GM18519 (cell line): ENCODE results near the gene CHST13.

ENCODE experiments used
- ATAC-seq: cut with Tn5 transposase; IDR thresholded peaks from one replicate; pipeline ENCODE4 v1.9.1; 2021; ENCODE audit warnings: mild to moderate bottlenecking, moderate library complexity; ENCODE audit not compliant: unreplicated experiment, low FRiP score

Gene CHST13, protein sequence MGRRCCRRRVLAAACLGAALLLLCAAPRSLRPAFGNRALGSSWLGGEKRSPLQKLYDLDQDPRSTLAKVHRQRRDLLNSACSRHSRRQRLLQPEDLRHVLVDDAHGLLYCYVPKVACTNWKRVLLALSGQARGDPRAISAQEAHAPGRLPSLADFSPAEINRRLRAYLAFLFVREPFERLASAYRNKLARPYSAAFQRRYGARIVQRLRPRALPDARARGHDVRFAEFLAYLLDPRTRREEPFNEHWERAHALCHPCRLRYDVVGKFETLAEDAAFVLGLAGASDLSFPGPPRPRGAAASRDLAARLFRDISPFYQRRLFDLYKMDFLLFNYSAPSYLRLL

DNA sequence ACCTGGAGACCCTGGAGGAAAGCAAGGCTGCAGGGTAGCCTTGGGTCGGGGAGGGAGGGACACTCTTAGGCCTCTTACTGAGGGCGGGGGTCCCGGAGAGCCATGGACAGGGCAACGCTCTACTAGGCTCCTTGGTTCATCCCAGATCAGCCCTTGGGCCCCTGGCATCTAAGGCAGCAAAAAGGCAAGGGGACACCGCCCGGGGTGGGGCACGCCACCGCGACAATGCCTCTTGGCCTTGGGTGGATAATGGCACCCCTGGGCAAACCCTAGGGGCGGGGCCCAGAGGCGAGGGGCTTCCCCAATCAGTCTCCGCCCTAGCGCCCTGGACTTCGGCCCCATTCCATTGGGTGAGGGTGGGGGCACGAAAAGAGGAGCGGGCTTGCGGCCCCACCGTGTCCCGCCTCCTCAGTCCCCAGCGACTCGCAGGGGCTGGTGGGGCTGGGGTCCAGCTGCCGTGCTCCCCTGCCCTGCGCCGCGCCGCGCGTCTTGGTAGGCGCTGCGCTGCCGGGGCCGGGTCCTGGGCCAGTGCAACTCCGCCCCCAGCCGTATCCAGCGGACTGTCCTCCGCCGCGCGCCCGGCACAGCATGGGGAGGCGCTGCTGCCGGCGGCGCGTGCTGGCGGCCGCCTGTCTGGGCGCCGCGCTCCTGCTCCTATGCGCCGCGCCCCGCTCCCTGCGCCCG, at the start of gene CHST13:
CHST13 (plus strand) TSS at position 411 of the 684 bp plus-strand sequence; CDS start at position 589, 178 bp downstream.
- no peak for ATAC-seq

DNA sequence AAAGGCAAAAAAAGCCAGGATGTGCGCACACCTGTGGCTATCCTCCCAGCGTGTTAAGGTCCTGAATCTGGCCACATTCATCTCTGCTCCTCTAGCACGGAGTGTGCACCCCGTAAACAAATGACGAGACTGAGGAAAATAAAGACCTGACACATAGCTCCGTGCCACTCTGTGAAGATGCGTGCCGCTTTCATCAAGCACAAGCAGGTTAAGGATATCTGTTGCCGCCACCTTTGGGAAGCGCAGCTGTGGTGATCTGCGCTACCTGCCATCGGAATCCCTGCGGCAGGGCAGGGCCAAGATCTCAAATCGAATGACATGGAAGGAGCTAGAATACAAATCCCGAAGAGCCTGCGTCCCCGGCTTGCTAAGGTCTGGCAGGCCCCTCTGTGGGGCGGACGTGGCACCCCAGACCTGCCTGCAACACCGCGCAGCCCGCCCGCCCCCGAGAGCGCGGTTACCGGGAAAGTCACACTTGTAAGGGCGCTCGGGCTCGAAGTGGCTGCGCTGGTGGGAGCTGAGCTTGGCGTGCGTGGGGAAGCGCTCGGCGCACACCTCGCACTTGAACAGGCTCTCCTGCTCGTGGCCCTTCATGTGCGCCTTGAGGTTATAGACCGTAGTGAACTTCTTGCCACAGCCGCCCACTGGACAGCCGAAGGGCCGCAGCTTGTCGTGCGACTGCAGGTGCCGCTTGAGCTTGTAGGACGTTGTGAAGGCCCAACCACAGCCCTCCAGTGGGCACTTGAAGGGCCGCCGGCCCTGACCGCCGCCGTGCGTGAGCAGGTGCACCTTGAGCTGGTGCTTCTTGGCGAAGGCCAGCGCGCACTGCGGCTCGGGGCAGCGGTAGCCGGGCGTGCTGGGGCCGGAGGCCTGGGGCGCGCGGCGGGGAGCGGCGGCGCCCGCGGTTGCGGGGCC, 49.2 kb upstream of the CHST13 start:
- peak; percentile 1 for ATAC-seq

DNA sequence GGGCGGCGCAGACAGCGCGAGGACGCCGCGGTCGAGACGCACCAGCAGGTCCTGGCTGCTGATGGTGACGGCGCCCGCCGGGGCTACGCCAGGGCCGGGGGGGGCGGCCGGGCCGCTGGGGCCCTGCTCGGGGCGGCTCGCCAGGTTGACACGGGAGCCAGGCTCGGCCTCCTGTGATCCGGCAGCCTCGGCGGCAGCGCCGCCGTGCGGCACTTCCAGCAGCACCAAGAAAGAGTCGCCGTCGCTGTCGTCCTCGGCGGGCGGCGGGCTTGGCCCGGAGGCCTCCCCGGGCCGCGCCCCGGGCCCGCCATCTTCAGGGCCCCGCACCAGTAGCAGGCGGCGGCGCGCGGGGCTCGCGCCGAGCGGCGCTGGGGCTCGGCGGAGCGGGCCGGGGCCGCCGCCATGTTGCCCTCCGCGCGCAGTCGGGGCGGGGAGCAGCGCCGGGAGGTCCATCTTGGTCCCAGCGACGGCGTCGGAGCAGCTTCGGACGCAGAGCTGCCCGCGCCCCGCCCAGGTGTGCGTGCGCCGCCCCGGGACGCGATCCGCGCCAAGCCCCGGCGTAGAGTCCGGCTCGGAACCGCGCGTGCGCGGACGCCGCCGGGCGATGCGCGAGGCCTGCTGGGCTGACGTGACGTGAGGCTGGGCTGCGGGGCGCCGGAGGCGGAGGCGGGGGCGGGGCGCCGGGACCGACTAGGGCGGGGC, 48.4 kb upstream of the CHST13 start, which contains the start of gene ZXDC:
ZXDC (minus strand) TSS at position 479 of the 702 bp plus-strand sequence; CDS start at position 453, 26 bp downstream.
- ATAC-seq: peak; percentile 71

DNA sequence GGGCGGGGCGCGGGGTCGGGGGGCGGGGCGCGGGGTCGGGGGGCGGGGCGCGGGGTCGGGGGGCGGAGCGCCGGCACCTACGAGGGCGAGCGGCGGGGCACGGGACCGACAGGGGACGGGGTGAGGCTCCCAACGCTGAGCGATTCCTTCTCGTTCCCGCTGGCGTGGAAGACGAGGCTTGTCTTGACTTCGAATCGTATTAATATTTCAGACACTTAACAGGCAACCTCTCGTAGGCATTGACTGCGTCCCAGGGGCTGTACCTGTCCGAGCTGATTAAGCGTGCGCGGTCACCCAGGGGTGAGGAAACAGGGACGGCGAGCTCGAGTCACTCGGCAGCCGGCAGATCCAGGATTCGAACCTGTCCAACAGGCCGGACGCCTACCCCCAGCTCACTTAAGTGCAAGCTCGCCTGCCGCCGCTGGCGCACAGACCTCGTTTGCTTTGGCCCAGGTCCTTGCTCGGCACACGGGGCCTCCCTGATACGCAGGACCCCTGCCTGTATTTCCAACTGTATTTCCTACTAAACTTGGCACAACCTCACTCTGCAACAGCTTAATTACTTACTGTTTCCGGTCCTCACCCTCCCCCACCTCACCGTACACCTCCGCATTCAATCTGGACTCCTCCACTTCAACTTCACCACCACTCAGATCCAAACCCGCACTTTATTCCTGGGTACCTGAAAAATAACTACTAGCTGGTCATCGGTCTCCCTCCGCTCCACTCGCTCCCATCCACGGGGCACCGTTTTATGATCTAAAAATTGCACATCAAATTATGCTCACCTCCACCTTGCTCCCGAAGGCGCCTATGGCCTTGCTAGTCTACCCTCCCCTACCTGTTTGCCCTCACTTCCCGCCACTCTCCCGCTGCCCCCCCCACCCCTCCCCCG, 47.5 kb upstream of the CHST13 start:
- peak; percentile 8 for ATAC-seq

DNA sequence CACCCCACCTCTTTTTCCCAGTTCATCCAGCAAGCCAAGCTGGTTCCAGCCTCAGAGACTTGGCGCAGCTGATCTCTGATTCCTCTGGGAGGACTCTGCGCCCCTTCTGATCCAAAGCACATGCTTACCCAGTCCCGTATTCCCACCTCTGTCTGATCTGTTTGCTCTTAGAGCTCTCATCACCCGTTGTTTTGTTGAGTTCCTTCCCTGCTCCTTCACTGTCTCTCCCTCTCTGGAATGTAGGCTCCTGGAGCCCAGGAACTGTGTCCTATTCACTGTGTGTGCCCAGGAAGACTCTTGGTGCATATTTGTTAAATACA, 46.9 kb upstream of the CHST13 start:
- ATAC-seq: no peak

DNA sequence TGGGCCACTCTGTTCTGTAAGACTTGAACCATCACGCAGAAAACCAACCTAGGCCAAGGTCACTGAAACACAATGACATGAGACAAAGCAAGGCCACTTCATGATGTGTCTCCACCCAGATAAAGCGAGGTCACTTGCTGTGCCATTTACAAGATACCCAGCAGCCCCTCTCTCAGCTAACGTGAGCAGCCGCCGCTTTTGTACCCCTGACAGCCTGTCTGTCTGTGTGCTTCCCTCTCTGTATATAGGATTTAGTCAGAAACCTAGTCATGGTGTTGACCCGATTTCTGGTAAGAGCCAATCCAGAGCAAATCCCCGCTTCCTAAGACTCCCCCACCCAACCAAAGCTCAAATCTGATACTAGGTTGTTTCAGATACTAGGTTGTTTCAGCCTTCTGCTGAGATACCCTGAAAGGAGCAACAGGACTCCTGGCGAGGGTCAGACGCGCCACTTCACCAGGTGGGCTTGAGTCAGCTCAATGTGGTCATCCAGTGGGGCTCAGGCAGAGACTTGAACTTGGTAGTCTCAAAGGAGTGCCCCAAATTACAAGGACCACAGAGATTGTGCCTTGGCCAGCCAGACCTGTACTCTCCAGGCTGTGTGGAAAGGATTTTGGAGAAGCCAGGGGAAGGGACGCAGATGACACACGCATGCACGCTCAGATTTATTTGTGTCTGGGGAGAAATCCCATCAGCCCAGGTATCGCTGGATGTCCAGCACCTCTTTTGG, 45.2 kb upstream of the CHST13 start:
- no peak for ATAC-seq

DNA sequence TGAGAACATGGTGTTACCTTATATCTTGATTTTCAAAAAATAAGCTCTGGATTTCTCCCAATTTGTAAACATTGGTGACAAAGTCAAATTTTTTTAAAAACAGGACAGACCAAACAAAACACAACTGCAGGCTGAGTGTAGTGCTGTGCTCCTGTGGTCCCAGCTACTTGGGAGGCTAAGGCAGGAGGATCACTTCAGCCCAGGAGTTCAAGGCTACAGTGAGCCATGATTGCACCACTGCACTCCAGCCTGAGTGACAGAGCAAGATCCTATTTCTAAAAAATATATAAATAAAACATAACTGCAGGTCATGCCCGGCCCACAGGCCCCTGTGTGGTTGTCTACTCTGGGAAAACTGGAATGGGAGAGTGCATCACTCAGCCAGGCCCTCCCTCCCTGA, 44.3 kb upstream of the CHST13 start:
- no peak for ATAC-seq

DNA sequence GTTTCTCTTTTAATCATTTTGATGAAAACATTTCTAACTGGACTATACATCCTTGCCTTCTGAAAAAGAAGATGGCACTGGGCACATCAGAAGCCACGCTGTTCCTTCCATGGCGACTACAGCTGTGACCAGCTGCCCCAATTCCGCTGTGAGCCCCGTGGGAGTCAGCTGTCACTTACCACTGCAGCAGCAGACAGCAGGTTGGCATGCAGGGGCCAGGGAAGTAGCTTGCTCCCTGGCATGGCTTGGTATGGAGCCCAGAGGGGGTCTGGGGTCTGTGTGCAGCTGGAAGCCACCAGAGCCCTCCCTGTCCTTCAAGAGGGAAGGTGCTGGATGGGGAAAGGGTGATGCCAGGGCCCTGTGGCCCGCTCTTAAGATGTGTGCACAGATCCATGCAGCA, 43.7 kb upstream of the CHST13 start:
- ATAC-seq: no peak

DNA sequence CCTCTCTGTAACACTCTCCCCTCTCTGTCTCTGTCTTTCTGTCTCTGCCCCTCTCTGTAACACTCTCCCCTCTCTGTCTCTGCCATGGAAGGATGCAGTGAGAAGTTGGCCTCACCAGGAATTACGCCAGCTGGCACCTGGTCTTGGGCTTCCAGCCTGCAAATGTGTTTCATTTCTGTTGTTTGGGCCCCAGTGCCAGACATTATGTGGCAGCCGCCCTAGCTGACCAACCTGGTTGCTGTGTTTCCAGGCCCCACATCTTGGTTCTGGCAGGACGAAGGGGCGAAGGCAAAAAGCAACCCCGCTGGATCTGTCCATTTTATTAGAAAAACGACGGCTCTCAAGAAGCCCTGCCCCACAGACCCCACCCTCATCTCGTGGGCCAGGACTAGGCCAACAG, 43.1 kb upstream of the CHST13 start:
- ATAC-seq: no peak

DNA sequence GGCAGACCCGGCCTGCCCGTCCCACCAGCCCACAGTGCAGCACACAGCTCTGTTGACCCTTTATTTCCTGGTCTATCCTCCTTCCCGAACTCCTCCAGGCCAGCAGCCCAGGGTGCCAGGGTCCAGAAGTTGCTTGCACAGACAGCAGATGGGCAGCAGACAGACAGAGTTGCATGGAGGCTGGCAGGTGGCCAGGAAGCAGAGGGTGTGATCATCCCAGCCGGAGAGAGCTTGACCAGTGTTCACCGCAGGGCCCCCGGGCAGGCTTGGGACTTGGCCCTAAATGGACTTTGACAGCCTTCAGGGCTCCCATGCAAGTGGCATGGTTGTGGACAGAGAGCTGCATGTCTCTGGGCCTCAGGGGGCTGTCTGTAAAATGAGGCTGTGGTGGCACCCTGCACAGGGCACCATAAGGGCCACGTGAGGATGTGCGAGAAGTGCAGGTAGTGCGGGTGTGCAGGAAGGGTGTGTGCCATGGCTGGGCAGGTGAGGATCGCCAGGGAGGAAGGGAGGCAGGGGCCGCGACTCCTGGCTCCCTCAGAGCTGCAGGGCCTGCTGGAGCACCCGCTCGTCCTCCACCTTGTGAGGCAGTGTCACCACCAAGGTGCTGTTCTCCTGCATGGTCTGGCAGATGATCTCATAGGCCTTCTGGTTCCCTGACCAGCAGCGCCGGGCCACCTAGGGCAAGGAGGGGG, 42.0 kb upstream of the CHST13 start:
- no peak for ATAC-seq

DNA sequence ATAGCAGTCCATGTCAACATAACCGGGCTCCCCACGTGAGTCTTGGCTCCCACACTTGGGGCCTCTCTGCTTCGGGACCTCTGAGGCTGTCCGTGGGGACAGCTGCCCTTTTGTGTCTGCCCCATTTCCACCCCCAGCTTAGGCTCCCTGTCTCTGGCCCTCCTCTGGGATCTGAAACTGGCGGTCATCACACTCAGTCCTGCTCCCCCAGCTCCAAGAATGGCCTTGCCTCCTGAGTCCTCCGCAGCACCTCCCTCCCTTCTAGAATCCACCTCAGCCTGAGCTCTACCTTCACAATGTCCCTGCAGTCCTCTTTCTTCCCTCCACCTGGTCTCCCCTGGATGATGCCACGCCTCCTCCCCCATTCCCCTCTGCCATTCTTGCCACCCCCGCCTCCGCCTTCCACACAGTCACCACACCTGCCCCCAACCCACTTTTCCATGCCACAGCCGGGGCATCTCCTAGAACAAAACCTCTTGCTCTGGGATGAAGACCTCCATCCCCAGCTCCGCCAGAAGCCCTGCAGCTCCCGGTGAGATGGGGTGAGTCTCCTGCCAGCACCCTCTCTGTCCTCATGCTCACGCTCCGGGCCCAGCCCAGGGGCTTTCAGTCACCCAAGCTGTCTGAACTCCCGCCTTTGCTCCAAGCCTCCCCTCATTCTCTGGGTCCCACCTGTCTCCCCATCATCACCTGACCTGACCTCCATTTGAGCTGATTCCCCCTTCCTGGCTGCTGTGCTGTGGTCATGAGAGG, 41.3 kb upstream of the CHST13 start:
- ATAC-seq: no peak

DNA sequence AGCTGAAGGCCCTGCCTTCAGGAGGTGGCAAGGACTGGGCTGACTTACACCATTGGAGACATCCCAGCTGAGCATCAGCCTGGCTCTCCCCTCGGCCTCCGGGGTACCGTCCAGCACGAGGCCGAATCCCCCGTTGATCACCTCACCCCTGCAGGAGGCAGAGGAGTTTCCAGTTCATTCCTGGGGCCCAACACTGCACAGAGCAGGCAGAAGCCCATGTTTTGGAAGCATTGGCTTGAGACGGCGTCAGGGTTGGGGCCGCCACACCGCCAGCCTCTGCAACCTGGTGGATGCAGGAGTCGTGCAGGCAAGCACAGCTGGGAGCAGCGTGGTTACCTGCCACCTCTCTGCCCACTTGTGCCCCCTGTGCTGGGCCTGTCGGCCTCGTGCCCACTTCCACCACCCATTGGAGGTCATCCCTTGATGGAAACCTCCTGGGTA, 40.6 kb upstream of the CHST13 start:
- no peak for ATAC-seq

DNA sequence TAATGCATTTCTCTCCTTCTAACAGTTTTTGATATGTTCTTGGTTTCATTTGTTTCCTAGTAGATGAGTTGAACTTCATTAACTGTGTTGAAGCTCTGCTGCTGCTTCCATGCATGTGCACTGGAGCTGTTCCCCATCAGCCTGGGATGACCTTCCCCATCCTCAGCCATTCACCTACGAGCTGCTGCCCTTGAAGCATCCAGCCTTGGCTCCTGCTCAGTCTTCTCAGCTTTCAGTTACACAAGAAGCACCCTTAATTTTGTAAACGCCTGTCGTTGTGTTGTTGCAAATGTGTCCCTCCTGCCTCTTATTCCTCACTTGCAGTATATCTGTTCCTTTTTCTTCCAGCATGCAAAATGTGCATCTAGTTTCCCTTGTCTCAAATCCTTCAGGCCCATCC, 39.8 kb upstream of the CHST13 start:
- no peak for ATAC-seq

DNA sequence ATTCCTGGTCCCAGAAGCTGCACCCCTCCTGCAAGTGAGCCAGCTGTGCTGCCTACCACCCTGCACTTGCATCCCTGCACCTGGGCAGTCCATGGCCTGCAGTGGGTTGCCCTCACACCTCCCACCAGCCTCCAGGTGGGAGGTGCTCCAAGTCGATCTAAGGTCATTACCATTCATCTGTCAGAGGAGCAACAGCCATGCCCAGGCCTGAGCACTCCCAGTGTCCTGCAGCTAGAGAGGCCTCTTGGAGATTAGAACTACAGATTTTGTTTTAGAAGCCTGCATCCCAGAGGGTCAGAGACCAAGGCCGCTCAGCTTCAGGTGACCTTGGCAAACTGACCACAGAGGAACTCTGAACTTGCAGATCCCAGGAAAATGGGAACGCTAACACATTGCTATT, 39.3 kb upstream of the CHST13 start:
- ATAC-seq: no peak

DNA sequence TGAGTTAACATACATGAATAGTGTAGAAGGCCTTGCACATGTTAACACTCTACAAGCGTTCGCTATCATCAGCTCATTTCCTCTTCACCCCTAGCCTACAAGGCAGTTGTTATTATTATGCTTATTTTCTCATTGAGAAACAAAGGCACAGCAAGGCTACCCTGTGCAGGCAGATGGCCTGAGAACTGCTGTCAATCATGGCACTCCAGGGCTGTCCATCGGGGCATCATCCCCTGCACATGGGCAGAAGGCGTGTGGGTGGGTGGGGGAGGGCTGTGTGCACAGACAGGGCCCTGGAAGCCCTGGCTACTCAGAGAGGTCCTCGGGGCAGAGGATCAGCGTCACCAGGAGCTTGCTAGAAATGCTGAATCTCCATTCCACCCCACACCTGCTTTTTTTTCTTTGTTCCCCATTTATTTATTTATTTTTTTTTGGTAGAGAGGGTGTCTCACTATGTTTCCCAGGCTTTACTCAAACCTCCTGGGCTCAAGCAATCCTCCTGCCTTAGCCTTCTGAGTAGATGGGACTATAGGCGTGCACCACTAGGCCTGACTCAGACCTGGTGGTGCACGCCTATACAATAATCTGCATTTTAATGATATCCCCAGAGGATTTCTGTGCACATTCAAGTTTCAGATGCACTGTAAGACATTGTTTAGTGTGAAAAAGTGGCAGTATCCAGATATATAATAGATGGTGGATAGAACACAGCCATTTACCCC, 38.6 kb upstream of the CHST13 start:
- no peak for ATAC-seq

DNA sequence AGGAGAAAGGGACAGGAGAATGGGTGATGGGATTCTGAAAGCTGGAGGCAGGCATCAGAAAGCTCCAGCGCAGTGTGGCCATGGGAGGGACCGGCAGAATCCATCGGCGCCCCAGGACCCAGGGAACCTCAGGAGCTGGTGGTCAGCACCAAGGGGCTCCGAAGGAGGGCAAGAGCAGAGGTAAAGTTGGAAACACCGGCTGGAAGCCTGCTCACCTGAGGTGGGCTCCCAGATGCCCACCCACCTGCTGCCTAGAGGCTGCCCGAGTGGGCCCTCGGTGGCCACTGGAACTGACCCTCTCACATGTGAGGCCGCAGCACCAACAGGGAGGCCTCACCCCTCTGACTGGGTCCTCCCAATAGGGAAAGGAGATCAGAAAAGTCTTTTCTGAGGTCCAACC, 38.0 kb upstream of the CHST13 start:
- no peak for ATAC-seq

DNA sequence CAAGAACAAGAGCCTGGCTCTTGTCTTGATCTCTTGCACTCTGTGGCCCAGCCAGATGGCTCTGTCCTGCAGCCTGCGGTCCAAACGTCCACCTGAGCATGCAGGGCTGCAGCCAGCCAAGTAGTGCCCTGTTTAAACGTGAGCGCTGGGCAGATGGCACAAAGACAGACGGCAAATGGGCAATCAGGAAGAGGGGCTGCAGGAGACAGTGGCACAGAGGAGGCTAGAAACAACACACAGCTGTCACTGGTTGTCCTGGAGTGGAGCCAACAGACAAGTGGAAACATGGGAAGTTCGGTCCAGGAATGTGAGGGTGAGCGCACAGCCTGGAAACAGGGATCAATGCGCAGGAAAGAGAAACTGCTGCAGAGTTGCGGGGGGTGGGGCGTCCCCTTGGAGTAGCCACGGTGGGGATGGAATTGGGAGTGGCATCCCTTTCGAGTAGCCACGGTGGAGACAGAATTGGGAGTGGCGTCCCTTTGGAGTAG, 37.6 kb upstream of the CHST13 start:
- no peak for ATAC-seq
